ENCODE measurements around the gene TSC22D4.

DNA sequence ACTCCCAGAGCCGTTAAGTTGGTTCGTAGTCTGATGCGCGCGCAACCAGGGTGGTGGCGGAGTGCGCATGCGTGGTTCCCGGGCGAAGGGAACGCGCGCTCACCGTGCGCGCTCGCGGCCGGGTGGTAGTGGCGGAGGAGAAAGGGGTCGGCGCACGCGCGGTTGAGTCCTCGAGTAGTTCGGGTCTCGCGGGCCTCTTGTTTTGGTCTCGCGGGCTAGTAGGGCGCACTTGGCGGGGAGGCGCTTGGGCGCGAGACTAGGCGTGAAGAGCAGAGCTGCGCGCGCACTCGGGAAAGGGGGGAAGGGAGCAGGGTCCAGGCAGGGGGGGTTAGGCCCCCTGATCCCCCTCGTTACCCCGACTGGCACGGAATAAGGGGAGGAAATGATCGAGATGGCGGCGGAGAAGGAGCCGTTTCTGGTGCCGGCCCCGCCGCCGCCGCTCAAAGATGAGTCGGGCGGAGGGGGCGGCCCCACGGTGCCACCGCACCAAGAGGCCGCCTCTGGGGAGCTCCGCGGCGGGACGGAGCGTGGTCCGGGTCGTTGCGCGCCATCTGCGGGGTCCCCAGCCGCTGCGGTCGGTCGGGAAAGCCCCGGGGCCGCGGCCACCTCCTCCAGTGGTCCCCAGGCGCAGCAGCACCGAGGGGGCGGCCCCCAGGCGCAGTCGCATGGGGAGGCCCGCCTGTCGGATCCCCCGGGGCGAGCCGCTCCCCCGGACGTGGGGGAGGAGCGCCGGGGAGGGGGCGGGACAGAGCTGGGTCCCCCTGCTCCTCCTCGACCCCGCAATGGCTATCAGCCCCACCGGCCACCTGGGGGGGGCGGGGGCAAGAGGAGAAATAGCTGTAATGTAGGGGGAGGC is 49.1 kb downstream of the TSC22D4 start, which contains the start of gene MEPCE:
- no peak; the same call in 1 of the 2 replicates for TF ChIP-seq POLR2AphosphoS5 (IDR thresholded peaks at IDR 0.05; ENCODE audit: low read depth)
- TF ChIP-seq, protein P1, sequence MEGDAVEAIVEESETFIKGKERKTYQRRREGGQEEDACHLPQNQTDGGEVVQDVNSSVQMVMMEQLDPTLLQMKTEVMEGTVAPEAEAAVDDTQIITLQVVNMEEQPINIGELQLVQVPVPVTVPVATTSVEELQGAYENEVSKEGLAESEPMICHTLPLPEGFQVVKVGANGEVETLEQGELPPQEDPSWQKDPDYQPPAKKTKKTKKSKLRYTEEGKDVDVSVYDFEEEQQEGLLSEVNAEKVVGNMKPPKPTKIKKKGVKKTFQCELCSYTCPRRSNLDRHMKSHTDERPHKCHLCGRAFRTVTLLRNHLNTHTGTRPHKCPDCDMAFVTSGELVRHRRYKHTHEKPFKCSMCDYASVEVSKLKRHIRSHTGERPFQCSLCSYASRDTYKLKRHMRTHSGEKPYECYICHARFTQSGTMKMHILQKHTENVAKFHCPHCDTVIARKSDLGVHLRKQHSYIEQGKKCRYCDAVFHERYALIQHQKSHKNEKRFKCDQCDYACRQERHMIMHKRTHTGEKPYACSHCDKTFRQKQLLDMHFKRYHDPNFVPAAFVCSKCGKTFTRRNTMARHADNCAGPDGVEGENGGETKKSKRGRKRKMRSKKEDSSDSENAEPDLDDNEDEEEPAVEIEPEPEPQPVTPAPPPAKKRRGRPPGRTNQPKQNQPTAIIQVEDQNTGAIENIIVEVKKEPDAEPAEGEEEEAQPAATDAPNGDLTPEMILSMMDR (conservative IDR thresholded peaks at IDR 0.05; ENCODE audit: low read depth in 2 of 2): no peak
